Heart left ventricle (tissue), 13 donors: ENCODE results near the gene GPT2.

Experiments used
- CTCF ChIP-seq, 12 donors: fragments of 200-600 bp; sonication (generic) in 4 of 12; IDR thresholded peaks; one replicate each; pipeline versions ENCODE4 v1.5.0 to v1.8.0; 2018 to 2022; ENCODE audit warnings: antibody characterized with exemption in 12 of 12, mild to moderate bottlenecking in 5 of 12
- POLR2A ChIP-seq, 2 donors: fragments of 450-650 bp; IDR thresholded peaks; one replicate each; pipeline ENCODE4 v1.6.1; 2017; ENCODE audit warnings: antibody characterized with exemption in 2 of 2, mild to moderate bottlenecking in 2 of 2, moderate library complexity in 2 of 2
- donor health status: ischemic (EF 13 %, LVEDD 7.1; RV severe dilation, severe dysfunction).
- donor health status: DM: no; HTN: yes; CAD: no.
- donor health status: DM: no; HTN: no; CAD: no.
- donor health status: ischemic (EF 25% LVEDD 6.9; RV normal size, moderate dysfunction).
- donor health status: ischemic (EF 25% LVEDD 5.7; RV mildly dilated, moderate dysfunction).
- donor health status: ischemic (EF 35%, LVEDD 5.7; RV mildly dilated, moderate dysfunction).
- donor health status: nonischemic (EF 11% LVEDD 7.7; RV severe dilation, severe dysfunction).
- donor health status: DM: yes; HTN: yes; CAD: no.
- donor health status: PGD.
- donor health status: ischemic (EF 29% LVEDD 5.4; RV normal size, mild dysfunction).
- donor health status: nonischemic (EF 23%, LVEDD 6.1; RV moderate dilation, normal function).

- TF ChIP-seq POLR2A (IDR thresholded peaks at IDR 0.05) (no peak), CTCF (IDR thresholded peaks at IDR 0.05) (no peak)
These were observed 85.9 kb downstream of the GPT2 start for GRCh38 chr16:46970089-46970488.
